Stimulated activated CD4-positive, alpha-beta T cell treated with anti-CD3 and anti-CD28 coated beads, Interleukin-1b, Interleukin-23, amount 100 ng/mL, for 48 hours (primary cell): ENCODE results near the gene TMSB10.
A peak's percentile ranks its signal among the peaks of the same experiment; 100 is the strongest.

Experiments
- DNase-seq: peaks from one replicate; pipeline ENCODE4 v3.0.0-alpha.2; 2020

Gene TMSB10

GRCh38 chr2:84940831-84941412 is 35.5 kb downstream of the TMSB10 start:
- no peak for DNase-seq

- no peak for DNase-seq
Observed at GRCh38 chr2:84942166-84942565, 36.7 kb downstream of the TMSB10 start.

GRCh38 chr2:84942964-84943421 is 37.5 kb downstream of the TMSB10 start:
- no peak for DNase-seq

GRCh38 chr2:84944295-84944909 is 38.9 kb downstream of the TMSB10 start:
- no peak for DNase-seq

- DNase-seq: peak; percentile 39
Observed at GRCh38 chr2:84945838-84946203, 40.4 kb downstream of the TMSB10 start.

- DNase-seq: peak; percentile 87
Observed at GRCh38 chr2:84946204-84947009, 41.0 kb downstream of the TMSB10 start.

- DNase-seq: no peak
Observed at GRCh38 chr2:84947010-84947593, 41.6 kb downstream of the TMSB10 start.

- no peak for DNase-seq
Observed at GRCh38 chr2:84953535-84953934, 48.1 kb downstream of the TMSB10 start.

GRCh38 chr2:84954329-84954728 is 48.9 kb downstream of the TMSB10 start:
- DNase-seq: no peak
